PC-9 (cell line): ENCODE results near the gene BLOC1S1. TPM values are rescaled to one million over a fixed set of nuclear protein-coding genes. Genes with fewer than 3 reads are reported as not detected.
A peak's percentile ranks its signal among the peaks of the same experiment; 100 is the strongest.

ENCODE experiments used
- BruUV-seq: library from RNA; stranded (reverse); fragments of 400-500 nt; replicated peaks from 2 replicates; lab custom pipeline; 2021; lab: Mats Ljungman, UMichigan
- CTCF ChIA-PET: fragments of 300-600 bp; sonication (Branson Sonifier 250); formaldehyde crosslinking; loops from one replicate; lab custom pipeline; 2022; ENCODE audit warnings: antibody characterized with exemption; lab: Charles Lee
- POLR2A ChIA-PET: fragments of 300-600 bp; sonication (Branson Sonifier 250); formaldehyde crosslinking; loops from one replicate; lab custom pipeline; 2022; ENCODE audit warnings: antibody characterized with exemption; ENCODE audit not compliant: unreplicated experiment; lab: Charles Lee
- DNase-seq, 2 experiments: peaks; one replicate each; pipeline versions ENCODE4 v3.0.0 to v3.0.0-alpha.2; 2015 to 2022; ENCODE audit warnings: mixed read lengths in 1 of 2
- H2AFZ ChIP-seq: fragments of 200-600 bp; sonication (generic); 2 replicates; pipeline ENCODE4 v1.8.1; 2017; ENCODE audit warnings: antibody characterized with exemption
- H3F3A ChIP-seq: fragments of 200-600 bp; sonication (generic); 2 replicates; pipeline ENCODE4 v1.8.1; 2017; ENCODE audit warnings: antibody characterized with exemption, mild to moderate bottlenecking, low read depth; ENCODE audit not compliant: insufficient read depth
- H3K27ac ChIP-seq: fragments of 200-600 bp; sonication (generic); 2 replicates; pipeline ENCODE4 v1.6.1; 2016; ENCODE audit warnings: mixed run types
- H3K27me3 ChIP-seq: fragments of 200-600 bp; sonication (generic); 2 replicates; pipeline ENCODE4 v1.6.1; 2016; ENCODE audit warnings: low read depth, mixed run types; ENCODE audit not compliant: insufficient read depth
- H3K36me3 ChIP-seq: fragments of 200-600 bp; sonication (generic); 2 replicates; pipeline ENCODE4 v1.6.1; 2016; ENCODE audit warnings: low read depth, mixed run types
- H3K4me1 ChIP-seq: fragments of 200-600 bp; sonication (generic); replicated peaks from 2 replicates; pipeline ENCODE4 v1.6.1; 2016; ENCODE audit warnings: mixed run types; ENCODE audit not compliant: insufficient read depth
- H3K4me2 ChIP-seq: fragments of 200-600 bp; sonication (generic); 2 replicates; pipeline ENCODE4 v1.6.1; 2017; ENCODE audit warnings: mixed run types
- H3K4me3 ChIP-seq: fragments of 200-600 bp; sonication (generic); 2 replicates; pipeline ENCODE4 v1.6.1; 2016; ENCODE audit warnings: mixed run types
- H3K79me2 ChIP-seq: fragments of 200-600 bp; sonication (generic); 2 replicates; pipeline ENCODE4 v1.6.1; 2017; ENCODE audit warnings: low read depth, mixed run types
- H3K9me2 ChIP-seq: fragments of 200-600 bp; sonication (generic); 2 replicates; pipeline ENCODE4 v1.8.1; 2017; ENCODE audit warnings: mild to moderate bottlenecking; ENCODE audit not compliant: insufficient read depth
- H3K9me3 ChIP-seq: fragments of 200-600 bp; sonication (generic); 2 replicates; pipeline ENCODE4 v1.8.1; 2016; ENCODE audit warnings: low read depth; ENCODE audit not compliant: insufficient read depth
- H4K20me1 ChIP-seq: fragments of 200-600 bp; sonication (generic); 2 replicates; pipeline ENCODE4 v1.8.1; 2017; ENCODE audit not compliant: insufficient read depth
- CTCF ChIP-seq: fragments of 200-600 bp; sonication (generic); conservative IDR thresholded peaks from 2 replicates; pipeline ENCODE4 v1.6.1; 2017; ENCODE audit warnings: mixed run types, antibody characterized with exemption, mild to moderate bottlenecking, moderate library complexity
- EZH2 ChIP-seq: fragments of 200-600 bp; sonication (generic); IDR thresholded peaks from 2 replicates; pipeline ENCODE4 v1.8.0; 2017; ENCODE audit warnings: antibody characterized with exemption, low read depth
- intact Hi-C: fragments of 100-400 bp; cut with micrococcal nuclease; formaldehyde crosslinking; loops from one replicate; pipeline ENCODE4 v1.10.0; 2022; ENCODE audit not compliant: unreplicated experiment
- total RNA-seq: library from RNA; stranded (reverse); gene quantifications from 2 replicates; pipeline ENCODE4 v1.2.3, GENCODE V29; 2021

BLOC1S1 gene
- total RNA-seq, 1 experiment from 2014 or later, result 81.1 TPM

DNA sequence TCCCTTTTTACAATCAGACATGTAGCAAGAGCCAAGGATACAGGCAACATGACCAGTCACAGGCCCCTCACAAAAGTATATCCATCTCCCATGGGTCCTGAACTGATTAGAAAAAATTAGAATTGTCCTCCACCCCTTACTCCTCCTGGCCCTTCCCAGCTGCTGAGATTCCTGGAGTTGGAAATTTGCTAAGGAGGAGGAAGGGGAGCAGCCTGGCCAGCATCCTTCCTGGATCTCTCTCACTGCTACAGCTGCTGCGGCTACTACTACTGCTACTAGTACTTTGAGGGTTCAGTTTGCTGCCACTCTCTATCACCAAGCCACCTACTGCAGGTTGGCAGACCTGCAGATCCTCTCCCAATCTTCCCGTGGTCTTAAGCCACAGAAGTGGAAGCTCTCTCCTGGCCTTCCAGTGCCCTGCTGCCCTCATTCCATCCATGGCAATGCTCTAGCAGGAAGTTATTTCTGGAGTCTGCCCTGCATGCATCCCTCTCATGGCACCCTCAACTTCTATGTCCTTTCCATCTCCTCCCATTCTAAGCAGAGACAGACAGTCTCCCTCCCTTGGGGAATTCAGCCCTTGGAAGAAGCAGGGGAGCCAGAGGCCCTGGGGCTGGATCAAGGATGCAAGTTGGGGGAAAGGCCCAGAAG lies 9.2 kb upstream of the BLOC1S1 start:
- Histone ChIP-seq H3K79me2 (no peaks in the 10 kb centered on the region), H3K4me3 (no peak overlapping the region), H3K27me3 (peaks cover 74% of the 10 kb centered on the region), H3F3A (no peaks in the 10 kb centered on the region), H4K20me1 (no peaks in the 10 kb centered on the region), H3K27ac (no peak overlapping the region), H3K9me3 (no peaks in the 10 kb centered on the region), H3K4me2 (0 out of 2 replicates have a peak overlapping the region, but pooled peaks have one; percentile 36), H3K4me1 (no peaks in the 10 kb centered on the region), H2AFZ (no peak overlapping the region), H3K36me3 (no peaks in the 10 kb centered on the region), H3K9me2 (no peaks in the 10 kb centered on the region)
- no TSS peak for BruUV-seq
- POLR2A ChIA-PET, result no interaction called here
- intact Hi-C loops, result no loop called here
- CTCF ChIA-PET, result no interaction called here
- no peak for DNase-seq
- TF ChIP-seq CTCF (no peak), EZH2 (no peak)

- Histone ChIP-seq H4K20me1 (no peaks in the 10 kb centered on the region), H3K4me1 (no peaks in the 10 kb centered on the region), H3K79me2 (no peaks in the 10 kb centered on the region), H3K9me2 (no peaks in the 10 kb centered on the region), H3K4me3 (no peak overlapping the region; the same call in 1 of the 2 replicates), H3F3A (no peaks in the 10 kb centered on the region), H2AFZ (no peak overlapping the region), H3K36me3 (no peaks in the 10 kb centered on the region), H3K4me2 (peak overlapping the region; percentile 36; the same call in 1 of the 2 replicates), H3K27me3 (peaks cover 78% of the 10 kb centered on the region), H3K27ac (no peak overlapping the region), H3K9me3 (no peaks in the 10 kb centered on the region)
- no TSS peak for BruUV-seq
- CTCF ChIA-PET, result interaction anchor here (0.7 kb wide), 1 partner anchor 44 kb away, joined by 4 read pairs; no protein-coding TSS in a partner anchor
- DNase-seq, result no peak
- intact Hi-C loops, result no loop called here
- POLR2A ChIA-PET, result no interaction called here
- no peak for TF ChIP-seq EZH2
- no peak for TF ChIP-seq CTCF
Observed at GRCh38 chr12:55707219-55707671, 8.6 kb upstream of the BLOC1S1 start.

DNA sequence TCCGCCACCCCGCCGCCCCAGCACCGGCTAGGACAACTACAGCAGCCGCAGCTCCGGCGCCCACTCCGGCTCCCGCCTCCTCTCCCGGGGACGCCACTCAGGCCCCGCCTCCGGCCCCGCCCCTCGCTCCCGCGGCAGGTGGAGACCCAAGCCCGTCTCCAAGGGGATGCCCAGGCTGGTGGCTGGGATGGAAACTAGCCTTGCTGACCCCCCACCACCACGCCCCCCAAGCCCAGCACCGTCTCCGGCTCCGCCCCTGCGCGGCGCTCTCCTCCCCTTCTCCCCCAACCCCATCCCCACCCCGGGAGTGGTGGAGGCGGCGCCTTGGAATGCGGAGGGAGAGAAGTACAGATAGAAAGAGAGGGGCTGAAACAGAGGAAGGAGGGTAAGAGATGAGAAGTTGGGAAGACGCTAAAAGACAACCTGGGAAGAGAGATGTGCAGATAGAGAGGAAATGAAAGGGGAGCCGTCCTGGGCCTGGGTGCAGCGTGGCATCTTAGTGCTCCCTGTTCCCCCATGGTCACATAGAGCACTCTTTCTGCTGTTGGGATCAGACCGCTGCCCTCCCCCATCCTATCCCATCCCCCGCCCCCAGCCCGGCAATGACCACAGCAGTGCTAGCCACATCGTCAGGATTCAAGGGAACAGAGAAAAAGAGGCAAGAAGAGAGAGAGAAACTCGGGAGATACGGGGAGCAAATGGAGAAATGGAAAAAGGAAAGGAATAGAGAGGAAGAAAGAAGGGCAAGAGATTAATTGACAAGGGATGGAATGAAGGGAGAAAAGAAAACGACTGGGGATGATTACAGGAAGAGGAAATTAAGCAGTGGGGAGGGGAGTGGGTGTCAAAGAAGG lies 7.8 kb upstream of the BLOC1S1 start, which contains the start of gene ITGA7:
Gene ITGA7 (minus strand): TSS at position 64 of the 854 bp plus-strand sequence. CDS start 222 bp downstream, outside the sequence.
- H3K36me3 ChIP-seq, result no peaks in the 10 kb centered on the region
- no peak within 1 kb of the TSS for H3K27ac ChIP-seq
- POLR2A ChIA-PET, result no interaction called here
- peak within 1 kb of the TSS; percentile 18; the same call in 1 of the 2 replicates for H3K4me3 ChIP-seq
- H3K9me3 ChIP-seq, result no peaks in the 10 kb centered on the region
- H3K79me2 ChIP-seq, result no peaks in the 10 kb centered on the region
- CTCF ChIA-PET, result interaction anchor here (0.7 kb wide), 1 partner anchor 44 kb away, joined by 4 read pairs; no protein-coding TSS in a partner anchor
- peak in 1 of 2 experiments; percentile 40 for DNase-seq
- no TSS peak for BruUV-seq
- no peaks in the 10 kb centered on the region for H3F3A ChIP-seq
- H3K4me1 ChIP-seq, result no peaks in the 10 kb centered on the region
- H4K20me1 ChIP-seq, result no peaks in the 10 kb centered on the region
- no peak within 1 kb of the TSS for H2AFZ ChIP-seq
- intact Hi-C loops, result no loop called here
- TF ChIP-seq EZH2, result no peak
- no peak for TF ChIP-seq CTCF
- peaks cover 81% of the 10 kb centered on the region for H3K27me3 ChIP-seq
- peak within 1 kb of the TSS; percentile 40; the same call in 1 of the 2 replicates for H3K4me2 ChIP-seq
- no peaks in the 10 kb centered on the region for H3K9me2 ChIP-seq
